CD14-positive monocyte (primary cell): ENCODE results near the gene SEM1. TPM values are rescaled to one million over a fixed set of nuclear protein-coding genes. Genes with fewer than 3 reads are reported as not detected.

Experiments
- DNase-seq, 3 donors: peaks; one replicate each; pipeline ENCODE4 v3.0.0-alpha.2; 2011 to 2022
- H2AFZ ChIP-seq: 2 replicates; pipeline ENCODE4 v1.6.0; 2012; ENCODE audit warnings: mild to moderate bottlenecking, low read depth, low read length, inconsistent platforms; ENCODE audit not compliant: insufficient read depth, poor library complexity, severe bottlenecking
- H3K27ac ChIP-seq, 2 donors: 1 replicate in 1 of 2; 2 replicates in 1 of 2; pipeline ENCODE4 v1.5.1; 2012 to 2013; ENCODE audit warnings: low read length in 2 of 2, control low read depth in 1 of 2, inconsistent platforms in 1 of 2, low read depth in 1 of 2, mild to moderate bottlenecking in 1 of 2
- H3K27me3 ChIP-seq, 2 donors: one replicate each; pipeline versions ENCODE4 v1.6.0 to v1.6.1; 2011 to 2013; ENCODE audit warnings: low read length in 2 of 2; ENCODE audit not compliant: control insufficient read depth in 2 of 2, insufficient read depth in 2 of 2
- H3K36me3 ChIP-seq, 2 donors: replicated peaks in 1 of 2; 1 replicate in 1 of 2; 2 replicates in 1 of 2; pipeline versions ENCODE4 v1.5.1 to v1.6.1; 2012 to 2013; ENCODE audit warnings: low read length in 2 of 2, control low read depth in 1 of 2, inconsistent platforms in 1 of 2, mild to moderate bottlenecking in 1 of 2; ENCODE audit not compliant: insufficient read depth in 2 of 2, control insufficient read depth in 1 of 2
- H3K4me1 ChIP-seq, 2 donors: 1 replicate in 1 of 2; 2 replicates in 1 of 2; pipeline versions ENCODE4 v1.5.1 to v1.6.1; 2012 to 2013; ENCODE audit warnings: low read length in 2 of 2, control low read depth in 1 of 2, inconsistent platforms in 1 of 2, mild to moderate bottlenecking in 1 of 2, moderate library complexity in 1 of 2; ENCODE audit not compliant: insufficient read depth in 2 of 2, control insufficient read depth in 1 of 2
- H3K4me2 ChIP-seq: replicated peaks from 2 replicates; pipeline ENCODE3; 2012; ENCODE audit warnings: low read length, moderate library complexity, mild to moderate bottlenecking; ENCODE audit not compliant: poor library complexity, severe bottlenecking; ENCODE audit errors: extremely low read depth
- H3K4me3 ChIP-seq, 3 experiments: fragments of 200-600 bp in 1 of 3; sonication (generic) in 1 of 3; replicated peaks in 1 of 3; 1 replicate in 2 of 3; 2 replicates in 1 of 3; pipeline ENCODE4 v1.5.1; 2011 to 2013; ENCODE audit warnings: low read length in 3 of 3, mild to moderate bottlenecking in 3 of 3, control low read depth in 2 of 3, low read depth in 2 of 3, inconsistent platforms in 1 of 3, moderate library complexity in 1 of 3
- H3K79me2 ChIP-seq: 2 replicates; pipeline ENCODE4 v1.6.0; 2012; ENCODE audit warnings: mild to moderate bottlenecking, control low read depth, inconsistent platforms, low read length, moderate library complexity; ENCODE audit not compliant: insufficient read depth
- H3K9ac ChIP-seq: 2 replicates; pipeline ENCODE4 v1.6.0; 2017; ENCODE audit warnings: low read length, mild to moderate bottlenecking; ENCODE audit not compliant: insufficient read depth, poor library complexity, severe bottlenecking
- H3K9me3 ChIP-seq, 2 donors: replicated peaks in 1 of 2; 1 replicate in 1 of 2; 2 replicates in 1 of 2; pipeline versions ENCODE4 v1.5.1 to v1.6.1; 2012 to 2013; ENCODE audit warnings: low read length in 2 of 2, control low read depth in 1 of 2; ENCODE audit not compliant: control insufficient read depth in 1 of 2, insufficient read depth in 1 of 2
- H4K20me1 ChIP-seq: 2 replicates; pipeline ENCODE4 v1.6.0; 2012; ENCODE audit warnings: mild to moderate bottlenecking, low read length, control low read depth, moderate library complexity; ENCODE audit not compliant: insufficient read depth
- H3K27ac Mint-ChIP-seq, 7 donors: one replicate each; pipeline ENCODE4 v1.8.0; 2020; ENCODE audit warnings: mild to moderate bottlenecking in 7 of 7, mixed read lengths in 7 of 7, moderate library complexity in 6 of 7, inconsistent platforms in 2 of 7
- H3K27me3 Mint-ChIP-seq, 3 donors: one replicate each; pipeline ENCODE4 v1.8.0; 2021 to 2022; ENCODE audit warnings: low read depth in 3 of 3, mild to moderate bottlenecking in 3 of 3, mixed read lengths in 3 of 3, moderate library complexity in 3 of 3, inconsistent platforms in 1 of 3
- H3K36me3 Mint-ChIP-seq, 2 donors: one replicate each; pipeline ENCODE4 v1.8.0; 2020; ENCODE audit warnings: mixed read lengths in 2 of 2, inconsistent platforms in 1 of 2, mild to moderate bottlenecking in 1 of 2
- H3K4me1 Mint-ChIP-seq: one replicate; pipeline ENCODE4 v1.8.0; 2020; ENCODE audit warnings: mild to moderate bottlenecking, mixed read lengths
- H3K4me3 Mint-ChIP-seq, 2 donors: one replicate each; pipeline ENCODE4 v1.8.0; 2020; ENCODE audit warnings: mild to moderate bottlenecking in 2 of 2, mixed read lengths in 2 of 2, moderate library complexity in 1 of 2
- H3K9me3 Mint-ChIP-seq, 7 donors: one replicate each; pipeline ENCODE4 v1.8.0; 2020 to 2022; ENCODE audit warnings: mixed read lengths in 7 of 7, mild to moderate bottlenecking in 6 of 7, moderate library complexity in 6 of 7, inconsistent platforms in 2 of 7
- WGBS: methylation state at CpG from one replicate; pipeline ENCODE4 v1.1.5; 2013; ENCODE audit warnings: missing lambda C conversion rate; ENCODE audit not compliant: insufficient coverage; 5-methylcytosine and 5-hydroxymethylcytosine counted together
- intact Hi-C, 2 donors: fragments of 100-400 bp; cut with micrococcal nuclease; formaldehyde crosslinking; loops; one replicate each; pipeline versions ENCODE4 v1.15.0 to v1.15.1; 2023
- polyA plus RNA-seq, 3 donors: library from polyadenylated mRNA; depleted of rRNA in 1 of 3; unstranded in 2 of 3; stranded (reverse) in 1 of 3; fragments of 300-500 nt in 2 of 3; fragments of >200 nt in 1 of 3; fragmentation: Illumina TruSeq in 2 of 3; gene quantifications; 1 replicate in 2 of 3; 2 replicates in 1 of 3; pipeline ENCODE4 v1.2.3, GENCODE V29; 2012 to 2021
- TF ChIP-seq, protein P1 (sequence below): fragments of 200-600 bp; IDR thresholded peaks from one replicate; pipeline ENCODE4 v1.8.0; 2022; ENCODE audit warnings: antibody characterized with exemption, mild to moderate bottlenecking

The SEM1 gene
- polyA plus RNA-seq, 3 donors: 8.0 to 117 (median 98.1) TPM

DNA sequence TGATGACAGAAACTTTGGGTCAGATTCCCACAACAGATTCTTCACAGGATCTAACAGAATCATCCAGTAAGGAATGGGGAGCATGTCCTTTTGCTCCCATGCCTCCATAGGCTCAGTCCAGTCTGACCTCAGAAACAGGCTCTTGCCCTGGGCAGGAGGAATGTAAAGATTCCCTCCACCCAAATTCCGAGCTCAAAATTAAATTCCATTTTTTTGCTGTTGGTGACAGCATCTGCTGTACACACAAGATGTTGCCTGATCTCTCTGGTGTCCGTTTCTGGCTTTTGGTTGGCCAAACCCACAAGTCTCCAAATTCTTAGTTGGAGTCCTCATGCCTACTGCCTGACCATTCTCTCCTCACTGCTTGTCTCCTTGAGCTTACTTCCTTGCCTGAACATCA is 53.7 kb downstream of the SEM1 start:
- Histone ChIP-seq H3K79me2 (no peaks in the 10 kb centered on the region), H4K20me1 (no peaks in the 10 kb centered on the region), H3K9ac (no peak overlapping the region), H3K36me3 (no peaks in the 10 kb centered on the region), H3K27ac (no peak overlapping the region), H3K4me2 (no peak overlapping the region), H2AFZ (no peak overlapping the region), H3K9me3 (no peaks in the 10 kb centered on the region), H3K4me1 (no peaks in the 10 kb centered on the region), H3K4me3 (no peak overlapping the region), H3K27me3 (no peaks in the 10 kb centered on the region)
- H3K36me3 Mint-ChIP-seq: no peaks in the 10 kb centered on the region
- no peak for DNase-seq
- WGBS: 86% methylated on average over 2 of the region's 2 CpGs
- intact Hi-C loops: no loop called here
- H3K27ac Mint-ChIP-seq: no peak overlapping the region
- TF ChIP-seq, protein P1, sequence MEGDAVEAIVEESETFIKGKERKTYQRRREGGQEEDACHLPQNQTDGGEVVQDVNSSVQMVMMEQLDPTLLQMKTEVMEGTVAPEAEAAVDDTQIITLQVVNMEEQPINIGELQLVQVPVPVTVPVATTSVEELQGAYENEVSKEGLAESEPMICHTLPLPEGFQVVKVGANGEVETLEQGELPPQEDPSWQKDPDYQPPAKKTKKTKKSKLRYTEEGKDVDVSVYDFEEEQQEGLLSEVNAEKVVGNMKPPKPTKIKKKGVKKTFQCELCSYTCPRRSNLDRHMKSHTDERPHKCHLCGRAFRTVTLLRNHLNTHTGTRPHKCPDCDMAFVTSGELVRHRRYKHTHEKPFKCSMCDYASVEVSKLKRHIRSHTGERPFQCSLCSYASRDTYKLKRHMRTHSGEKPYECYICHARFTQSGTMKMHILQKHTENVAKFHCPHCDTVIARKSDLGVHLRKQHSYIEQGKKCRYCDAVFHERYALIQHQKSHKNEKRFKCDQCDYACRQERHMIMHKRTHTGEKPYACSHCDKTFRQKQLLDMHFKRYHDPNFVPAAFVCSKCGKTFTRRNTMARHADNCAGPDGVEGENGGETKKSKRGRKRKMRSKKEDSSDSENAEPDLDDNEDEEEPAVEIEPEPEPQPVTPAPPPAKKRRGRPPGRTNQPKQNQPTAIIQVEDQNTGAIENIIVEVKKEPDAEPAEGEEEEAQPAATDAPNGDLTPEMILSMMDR: no peak
- H3K4me3 Mint-ChIP-seq: no peak overlapping the region
- H3K27me3 Mint-ChIP-seq: peaks cover 0 to 2% (median 2%) of the 10 kb centered on the region in 3 donors
- H3K4me1 Mint-ChIP-seq: no peaks in the 10 kb centered on the region
- H3K9me3 Mint-ChIP-seq: peaks cover 0 to 5% (median 0%) of the 10 kb centered on the region in 7 donors

- no peak for DNase-seq
- Histone ChIP-seq H4K20me1 (no peaks in the 10 kb centered on the region), H3K4me1 (no peaks in the 10 kb centered on the region), H3K9ac (no peak overlapping the region), H3K4me2 (no peak overlapping the region), H2AFZ (no peak overlapping the region), H3K36me3 (no peaks in the 10 kb centered on the region), H3K9me3 (no peaks in the 10 kb centered on the region), H3K27ac (no peak overlapping the region), H3K4me3 (no peak overlapping the region), H3K79me2 (no peaks in the 10 kb centered on the region), H3K27me3 (no peaks in the 10 kb centered on the region)
- Mint-ChIP-seq H3K36me3 (no peaks in the 10 kb centered on the region), H3K4me1 (no peaks in the 10 kb centered on the region), H3K27ac (no peak overlapping the region), H3K27me3 (peaks cover 0 to 2% (median 2%) of the 10 kb centered on the region in 3 donors), H3K9me3 (peaks cover 0 to 5% (median 0%) of the 10 kb centered on the region in 7 donors), H3K4me3 (no peak overlapping the region)
- TF ChIP-seq, protein P1: no peak
- intact Hi-C loops: no loop called here
- WGBS: 100% methylated on average over 3 of the region's 4 CpGs
Observed at GRCh38 chr7:96654630-96655188, 54.9 kb downstream of the SEM1 start.
